Stimulated activated effector memory CD8-positive, alpha-beta T cell treated with anti-CD3 and anti-CD28 coated beads, Interleukin-12 subunit alpha, Interleukin-12 subunit beta, amount 100 ng/mL, for 72 hours (primary cell): Measurements from ENCODE around the gene ZNF630.
"Not testable (repeated sequence)": the region's sequence is repeated elsewhere in the genome, so short reads cannot be mapped to it uniquely, and the experiment has no call there.

ENCODE experiments used
- ATAC-seq: fragments of 150-1000 bp; cut with Tn5 transposase; 2 replicates; pipeline ENCODE4 v1.10.0; 2021
- DNase-seq, 2 donors: peaks; one replicate each; pipeline ENCODE4 v3.0.0; 2021 to 2022; ENCODE audit warnings: low spot score in 2 of 2
- H3K27ac Mint-ChIP-seq: one replicate; pipeline ENCODE4 v1.8.0; 2022; ENCODE audit warnings: mild to moderate bottlenecking, mixed read lengths
- H3K36me3 Mint-ChIP-seq: one replicate; pipeline ENCODE4 v1.8.0; 2022; ENCODE audit warnings: mild to moderate bottlenecking, mixed read lengths
- H3K4me1 Mint-ChIP-seq: one replicate; pipeline ENCODE4 v1.8.0; 2022; ENCODE audit warnings: mixed read lengths
- H3K4me3 Mint-ChIP-seq: one replicate; pipeline ENCODE4 v1.8.0; 2022; ENCODE audit warnings: mild to moderate bottlenecking, mixed read lengths
- H3K9me3 Mint-ChIP-seq: one replicate; pipeline ENCODE4 v1.8.0; 2022; ENCODE audit warnings: mixed read lengths

Gene ZNF630

DNA sequence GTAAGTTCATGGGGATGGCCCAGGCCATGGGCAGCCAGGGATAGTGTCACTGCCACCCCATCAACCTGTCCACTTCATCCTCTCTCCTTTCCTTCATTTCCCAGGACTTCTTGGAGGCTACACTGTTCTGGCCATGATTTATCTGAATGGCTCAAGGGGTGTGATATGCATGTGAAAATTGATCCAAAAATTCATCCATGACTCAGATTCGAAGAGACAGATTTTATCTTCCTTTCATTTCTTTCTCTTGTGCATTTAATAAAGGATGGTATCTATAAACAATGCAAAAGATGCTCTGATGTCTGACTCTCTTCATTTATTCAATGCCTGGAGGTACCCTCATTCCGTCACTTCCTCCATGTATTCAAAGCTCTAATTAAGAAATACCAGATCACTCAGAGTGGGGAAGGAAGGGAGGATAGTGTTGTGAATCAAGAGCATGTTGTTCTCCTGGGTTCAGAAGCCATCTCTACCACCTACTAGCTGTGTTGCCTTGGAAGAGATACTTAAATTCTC, 61.9 kb downstream of the ZNF630 start:
- H3K4me3 Mint-ChIP-seq, ATAC-seq, H3K9me3 Mint-ChIP-seq: not testable (repeated sequence)

More for the DNA sequence above, 61.9 kb downstream of the ZNF630 start:
- not testable (repeated sequence) for H3K4me1 Mint-ChIP-seq, DNase-seq, H3K27ac Mint-ChIP-seq, H3K36me3 Mint-ChIP-seq
